ENCODE results near the gene MAP4K1. TPM values are rescaled to one million over a fixed set of nuclear protein-coding genes. Genes with fewer than 3 reads are reported as not detected.

MAP4K1 gene
- polyA plus RNA-seq, 2 of the 4 experiments (the other 2 are of a cell fraction): 1.2 to 2.6 TPM

DNA sequence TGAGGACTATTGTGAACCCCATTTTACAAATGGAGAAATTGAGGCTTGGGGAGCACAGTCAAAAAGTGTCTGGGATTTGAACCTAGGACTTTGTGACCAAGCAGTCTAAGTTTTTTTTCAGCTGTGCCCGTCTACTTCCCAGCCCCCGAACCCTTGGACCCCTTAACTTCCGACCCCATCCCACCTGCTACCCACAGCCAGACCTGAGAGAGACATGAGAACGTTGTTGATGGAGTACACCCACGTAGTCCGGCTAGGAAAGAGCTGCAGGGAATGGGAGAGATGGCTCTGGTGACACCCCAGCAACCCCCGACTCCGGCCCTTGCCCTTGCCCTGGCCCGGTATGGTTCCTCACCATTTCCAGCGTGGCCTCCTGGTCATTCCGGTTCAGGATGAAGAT lies 18.0 kb downstream of the MAP4K1 start:
- no peak for ATAC-seq
- 61% methylated on average over 11 of the region's 11 CpGs for WGBS (ENCODE audit: missing lambda C conversion rate)
- POLR2A ChIA-PET: no interaction called here
- TF ChIP-seq ESRRA (IDR thresholded peaks at IDR 0.05; ENCODE audit: borderline replicate concordance, low read length) (no peak), RNF2 (IDR thresholded peaks at IDR 0.05; ENCODE audit: borderline replicate concordance, low read depth) (no peak), KDM5A (IDR thresholded peaks at IDR 0.05) (no peak), HOXA7 (CRISPR knock-in tag; IDR thresholded peaks at IDR 0.05) (no peak), ZC3H11A (IDR thresholded peaks at IDR 0.05) (no peak), POLR2A (IDR thresholded peaks at IDR 0.05; ENCODE audit: low read length) (no peak)
- TF ChIP-seq, protein P1, sequence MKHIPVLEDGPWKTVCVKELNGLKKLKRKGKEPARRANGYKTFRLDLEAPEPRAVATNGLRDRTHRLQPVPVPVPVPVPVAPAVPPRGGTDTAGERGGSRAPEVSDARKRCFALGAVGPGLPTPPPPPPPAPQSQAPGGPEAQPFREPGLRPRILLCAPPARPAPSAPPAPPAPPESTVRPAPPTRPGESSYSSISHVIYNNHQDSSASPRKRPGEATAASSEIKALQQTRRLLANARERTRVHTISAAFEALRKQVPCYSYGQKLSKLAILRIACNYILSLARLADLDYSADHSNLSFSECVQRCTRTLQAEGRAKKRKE (CRISPR knock-in tag; IDR thresholded peaks at IDR 0.05; ENCODE audit: low read depth): no peak
- CTCF ChIA-PET: interaction anchor here (0.6 to 2.5 kb wide), 5 partner anchors 14 to 287 kb away, joined by 3 to 8 read pairs (median 3); partner anchors contain the start of gene FAM98C
- no peak for FAIRE-seq
- DNase-seq (ENCODE audit: low read depth in 1 of 2, low spot score in 1 of 2): no peak
- H3K4me2 ChIP-seq: no peak overlapping the region
- H3K4me1 ChIP-seq: 0 out of 3 replicates have a peak, but pooled peaks cover 5% of the 10 kb centered on the region
- H3K9me3 ChIP-seq: no peaks in the 10 kb centered on the region
- no peak overlapping the region for H3K4me3 ChIP-seq
- H3K27ac ChIP-seq: no peak overlapping the region

- Histone ChIP-seq H3K9me3 (no peaks in the 10 kb centered on the region), H3K4me3 (no peak overlapping the region), H3K27ac (no peak overlapping the region), H3K4me1 (0 out of 3 replicates have a peak, but pooled peaks cover 5% of the 10 kb centered on the region), H3K4me2 (no peak overlapping the region; the same call in 2 of the 3 replicates)
- ATAC-seq (no peak), DNase-seq (ENCODE audit: low read depth in 1 of 2, low spot score in 1 of 2) (no peak), FAIRE-seq (no peak)
- ChIA-PET CTCF (interaction anchor here (0.5 to 5.5 kb wide), 8 partner anchors 9 to 330 kb away, joined by 3 to 17 read pairs (median 5); partner anchors contain the start of gene FAM98C), POLR2A (interaction anchor here (1.8 kb wide), 1 partner anchor 22 kb away, joined by 13 read pairs; the partner anchor contains the start of gene EIF3K)
- TF ChIP-seq, protein P2, sequence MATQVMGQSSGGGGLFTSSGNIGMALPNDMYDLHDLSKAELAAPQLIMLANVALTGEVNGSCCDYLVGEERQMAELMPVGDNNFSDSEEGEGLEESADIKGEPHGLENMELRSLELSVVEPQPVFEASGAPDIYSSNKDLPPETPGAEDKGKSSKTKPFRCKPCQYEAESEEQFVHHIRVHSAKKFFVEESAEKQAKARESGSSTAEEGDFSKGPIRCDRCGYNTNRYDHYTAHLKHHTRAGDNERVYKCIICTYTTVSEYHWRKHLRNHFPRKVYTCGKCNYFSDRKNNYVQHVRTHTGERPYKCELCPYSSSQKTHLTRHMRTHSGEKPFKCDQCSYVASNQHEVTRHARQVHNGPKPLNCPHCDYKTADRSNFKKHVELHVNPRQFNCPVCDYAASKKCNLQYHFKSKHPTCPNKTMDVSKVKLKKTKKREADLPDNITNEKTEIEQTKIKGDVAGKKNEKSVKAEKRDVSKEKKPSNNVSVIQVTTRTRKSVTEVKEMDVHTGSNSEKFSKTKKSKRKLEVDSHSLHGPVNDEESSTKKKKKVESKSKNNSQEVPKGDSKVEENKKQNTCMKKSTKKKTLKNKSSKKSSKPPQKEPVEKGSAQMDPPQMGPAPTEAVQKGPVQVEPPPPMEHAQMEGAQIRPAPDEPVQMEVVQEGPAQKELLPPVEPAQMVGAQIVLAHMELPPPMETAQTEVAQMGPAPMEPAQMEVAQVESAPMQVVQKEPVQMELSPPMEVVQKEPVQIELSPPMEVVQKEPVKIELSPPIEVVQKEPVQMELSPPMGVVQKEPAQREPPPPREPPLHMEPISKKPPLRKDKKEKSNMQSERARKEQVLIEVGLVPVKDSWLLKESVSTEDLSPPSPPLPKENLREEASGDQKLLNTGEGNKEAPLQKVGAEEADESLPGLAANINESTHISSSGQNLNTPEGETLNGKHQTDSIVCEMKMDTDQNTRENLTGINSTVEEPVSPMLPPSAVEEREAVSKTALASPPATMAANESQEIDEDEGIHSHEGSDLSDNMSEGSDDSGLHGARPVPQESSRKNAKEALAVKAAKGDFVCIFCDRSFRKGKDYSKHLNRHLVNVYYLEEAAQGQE (IDR thresholded peaks at IDR 0.05): no peak
- TF ChIP-seq RFX5 (IDR thresholded peaks at IDR 0.05) (no peak), ZNF302 (CRISPR knock-in tag; IDR thresholded peaks at IDR 0.05) (no peak), PHF8 (IDR thresholded peaks at IDR 0.05; ENCODE audit: borderline replicate concordance, low read depth) (no peak), MYC (IDR thresholded peaks at IDR 0.05; ENCODE audit: borderline replicate concordance, low read length) (no peak), TFCP2L1 (CRISPR knock-in tag; IDR thresholded peaks at IDR 0.05) (no peak), RARB (CRISPR knock-in tag; IDR thresholded peaks at IDR 0.05) (no peak)
- WGBS (ENCODE audit: missing lambda C conversion rate): 82% methylated on average over 11 of the region's 11 CpGs
Measured at GRCh38 chr19:38597075-38597474, 20.7 kb downstream of the MAP4K1 start.

- H3K4me2 ChIP-seq: peak overlapping the region; percentile 83
- POLR2A ChIA-PET: interaction anchor here (1.8 kb wide), 1 partner anchor 22 kb away, joined by 13 read pairs; the partner anchor contains the start of gene EIF3K
- peak; percentile 84 to 90 for DNase-seq (ENCODE audit: low read depth in 1 of 2, low spot score in 1 of 2)
Measured at GRCh38 chr19:38596057-38596981, 21.4 kb downstream of the MAP4K1 start.

More at GRCh38 chr19:38596057-38596981, 21.4 kb downstream of the MAP4K1 start:
- peak; percentile 81 for FAIRE-seq
- Histone ChIP-seq H3K4me1 (0 out of 3 replicates have a peak, but pooled peaks cover 5% of the 10 kb centered on the region), H3K9me3 (no peaks in the 10 kb centered on the region), H3K4me3 (peak overlapping the region; percentile 42), H3K27ac (peak overlapping the region; percentile 19 to 56; a peak in 4 of 6 replicates)
- peak; percentile 84 to 89 for ATAC-seq
- CTCF ChIA-PET: interaction anchor here (0.5 to 5.5 kb wide), 14 partner anchors 10 to 334 kb away, joined by 3 to 17 read pairs (median 5); partner anchors contain the start of genes FAM98C, MRPS12 and SARS2
- WGBS (ENCODE audit: missing lambda C conversion rate): 18% methylated on average over 52 of the region's 55 CpGs
- TF ChIP-seq E2F6 (IDR thresholded peaks at IDR 0.05; ENCODE audit: borderline replicate concordance, low read depth): peak; percentile 89
- no peak for TF ChIP-seq MAZ (IDR thresholded peaks at IDR 0.05; ENCODE audit: borderline replicate concordance, low read depth, low read length)
- TF ChIP-seq EP300 (IDR thresholded peaks at IDR 0.05): 0 out of 5 replicates have a peak, but pooled peaks of 1 of the 2 experiments have one; percentile 12
- TF ChIP-seq, protein P3, sequence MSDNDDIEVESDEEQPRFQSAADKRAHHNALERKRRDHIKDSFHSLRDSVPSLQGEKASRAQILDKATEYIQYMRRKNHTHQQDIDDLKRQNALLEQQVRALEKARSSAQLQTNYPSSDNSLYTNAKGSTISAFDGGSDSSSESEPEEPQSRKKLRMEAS (IDR thresholded peaks at IDR 0.05): peak; percentile 92
